KMS-11 (cell line): ENCODE data around the gene SLC25A34.

Experiments
- H2AFZ ChIP-seq: fragments of 200-600 bp; sonication (generic); 2 replicates; pipeline ENCODE4 v1.6.1; 2016; ENCODE audit warnings: antibody characterized with exemption, mixed run types, low read depth
- H3K27ac ChIP-seq: fragments of 200-600 bp; sonication (generic); 2 replicates; pipeline ENCODE4 v1.6.1; 2016; ENCODE audit warnings: mild to moderate bottlenecking, mixed run types
- H3K27me3 ChIP-seq: fragments of 200-600 bp; sonication (generic); 2 replicates; pipeline ENCODE4 v1.6.1; 2017; ENCODE audit warnings: mild to moderate bottlenecking, low read depth, mixed run types, moderate library complexity; ENCODE audit not compliant: insufficient read depth
- H3K36me3 ChIP-seq: fragments of 200-600 bp; sonication (generic); 2 replicates; pipeline ENCODE4 v1.6.1; 2017; ENCODE audit warnings: mild to moderate bottlenecking, mixed run types; ENCODE audit not compliant: insufficient read depth
- H3K4me1 ChIP-seq: fragments of 200-600 bp; sonication (generic); 2 replicates; pipeline ENCODE4 v1.6.1; 2016; ENCODE audit warnings: mild to moderate bottlenecking, low read depth, mixed run types; ENCODE audit not compliant: poor library complexity, severe bottlenecking
- H3K4me2 ChIP-seq: fragments of 200-600 bp; sonication (generic); 2 replicates; pipeline ENCODE4 v1.7.0; 2016; ENCODE audit warnings: mild to moderate bottlenecking, mixed run types
- H3K4me3 ChIP-seq: fragments of 200-600 bp; sonication (generic); IDR thresholded peaks from 2 replicates; pipeline ENCODE4 v1.6.1; 2017; ENCODE audit warnings: low read depth, low read length, mixed read lengths; ENCODE audit not compliant: insufficient read depth
- H3K79me2 ChIP-seq: fragments of 200-600 bp; sonication (generic); 2 replicates; pipeline ENCODE4 v1.6.1; 2016; ENCODE audit warnings: low read depth, mixed run types; ENCODE audit not compliant: insufficient read depth
- H3K9ac ChIP-seq: fragments of 200-600 bp; sonication (generic); 2 replicates; pipeline ENCODE4 v1.6.1; 2016; ENCODE audit warnings: mild to moderate bottlenecking, mixed run types
- H4K20me1 ChIP-seq: fragments of 200-600 bp; sonication (generic); 2 replicates; pipeline ENCODE4 v1.6.1; 2016; ENCODE audit warnings: mild to moderate bottlenecking, mixed run types; ENCODE audit not compliant: insufficient read depth
- CTCF ChIP-seq: fragments of 200-600 bp; sonication (generic); conservative IDR thresholded peaks from 2 replicates; pipeline ENCODE4 v1.6.1; 2017; ENCODE audit warnings: low read depth, mild to moderate bottlenecking, antibody characterized with exemption, low read length, moderate library complexity, mixed read lengths

The SLC25A34 gene

GRCh38 chr1:15770313-15770962 lies 34.4 kb downstream of the SLC25A34 start:
- H3K4me3 ChIP-seq, result no peak overlapping the region
- no peak overlapping the region for H3K4me2 ChIP-seq
- no peak for TF ChIP-seq CTCF
- no peaks in the 10 kb centered on the region for H3K79me2 ChIP-seq
- H3K9ac ChIP-seq, result no peak overlapping the region
- no peaks in the 10 kb centered on the region for H3K27me3 ChIP-seq
- H3K36me3 ChIP-seq, result no peaks in the 10 kb centered on the region
- no peak overlapping the region for H3K27ac ChIP-seq
- no peak overlapping the region for H2AFZ ChIP-seq
- H3K4me1 ChIP-seq, result no peaks in the 10 kb centered on the region
- H4K20me1 ChIP-seq, result no peaks in the 10 kb centered on the region

DNA sequence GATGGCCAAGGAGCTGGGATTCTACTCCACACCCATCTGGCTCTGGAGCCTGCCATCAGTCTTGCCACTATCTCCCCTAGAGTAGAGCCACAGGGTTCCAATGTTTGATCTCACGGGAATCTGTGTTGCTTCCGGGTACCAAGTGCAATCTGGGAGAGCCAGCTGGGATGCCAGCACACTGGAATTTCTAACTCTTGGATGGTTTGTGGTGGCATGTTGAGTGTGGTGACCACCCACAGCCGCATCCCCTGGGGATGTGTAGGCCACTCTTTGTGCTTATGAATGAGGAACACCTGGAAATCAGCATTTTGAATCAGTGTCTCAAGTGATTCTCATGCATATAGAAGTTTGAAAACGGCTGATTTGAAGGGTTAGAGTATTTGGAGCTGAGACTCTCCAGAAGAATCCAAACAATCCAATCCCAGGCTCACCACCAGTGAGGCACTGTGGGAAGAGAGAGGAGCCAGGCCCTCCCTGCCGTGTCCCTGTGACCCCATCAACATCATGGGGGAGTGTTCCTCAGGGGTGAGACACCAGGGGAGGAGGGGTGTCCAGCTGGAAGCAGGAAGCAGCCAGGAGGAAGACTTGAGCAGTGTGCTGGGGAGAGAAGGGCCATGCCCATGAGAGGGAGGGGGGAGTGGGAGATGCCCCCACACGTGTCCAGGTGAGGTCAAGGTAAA lies 35.9 kb downstream of the SLC25A34 start:
- TF ChIP-seq CTCF, result no peak

GRCh38 chr1:15775706-15776105 lies 39.6 kb downstream of the SLC25A34 start:
- no peaks in the 10 kb centered on the region for H4K20me1 ChIP-seq
- H3K4me2 ChIP-seq, result no peak overlapping the region
- no peak overlapping the region for H2AFZ ChIP-seq
- no peaks in the 10 kb centered on the region for H3K27me3 ChIP-seq
- H3K9ac ChIP-seq, result no peak overlapping the region
- no peak overlapping the region for H3K27ac ChIP-seq
- H3K36me3 ChIP-seq, result no peaks in the 10 kb centered on the region
- TF ChIP-seq CTCF, result no peak
- no peaks in the 10 kb centered on the region for H3K79me2 ChIP-seq
- H3K4me1 ChIP-seq, result peaks cover 5% of the 10 kb centered on the region
- H3K4me3 ChIP-seq, result no peak overlapping the region

More for the DNA sequence above, 35.9 kb downstream of the SLC25A34 start:
- Histone ChIP-seq H3K4me1 (no peaks in the 10 kb centered on the region), H3K36me3 (no peaks in the 10 kb centered on the region), H3K79me2 (no peaks in the 10 kb centered on the region), H3K27ac (no peak overlapping the region), H3K9ac (no peak overlapping the region), H4K20me1 (no peaks in the 10 kb centered on the region), H3K4me2 (no peak overlapping the region), H3K4me3 (no peak overlapping the region), H2AFZ (no peak overlapping the region), H3K27me3 (no peaks in the 10 kb centered on the region)

GRCh38 chr1:15777909-15778707 lies 42.0 kb downstream of the SLC25A34 start:
- Histone ChIP-seq H3K27ac (no peak overlapping the region), H3K36me3 (no peaks in the 10 kb centered on the region)

More at GRCh38 chr1:15777909-15778707, 42.0 kb downstream of the SLC25A34 start:
- TF ChIP-seq CTCF, result no peak
- no peak overlapping the region for H3K4me2 ChIP-seq
- no peak overlapping the region for H2AFZ ChIP-seq
- H3K9ac ChIP-seq, result no peak overlapping the region
- peaks cover 7% of the 10 kb centered on the region for H3K4me1 ChIP-seq
- H4K20me1 ChIP-seq, result no peaks in the 10 kb centered on the region
- H3K27me3 ChIP-seq, result no peaks in the 10 kb centered on the region
- no peak overlapping the region for H3K4me3 ChIP-seq
- H3K79me2 ChIP-seq, result no peaks in the 10 kb centered on the region
